Transverse colon (tissue), 3 donors: ENCODE results near the gene MYCBP2.

Experiments
- EP300 ChIP-seq: sonication (generic); formaldehyde crosslinking; IDR thresholded peaks from one replicate; pipeline ENCODE4 v1.6.1; 2017; ENCODE audit warnings: antibody characterized with exemption, low read depth
- POLR2A ChIP-seq: fragments of 450-650 bp; IDR thresholded peaks from one replicate; pipeline ENCODE4 v1.6.1; 2016; ENCODE audit warnings: antibody characterized with exemption, mild to moderate bottlenecking, moderate library complexity
- TF ChIP-seq, protein P1 (sequence below), 5 experiments: fragments of 200-600 bp in 3 of 5; fragments of 450-650 bp in 2 of 5; sonication (generic) in 3 of 5; IDR thresholded peaks; 1 replicate in 2 of 5; 2 replicates in 3 of 5; pipeline ENCODE4 v1.5.1; 2016 to 2017; ENCODE audit warnings: antibody characterized with exemption in 5 of 5, inconsistent platforms in 3 of 5, mild to moderate bottlenecking in 2 of 5, moderate library complexity in 1 of 5

DNA sequence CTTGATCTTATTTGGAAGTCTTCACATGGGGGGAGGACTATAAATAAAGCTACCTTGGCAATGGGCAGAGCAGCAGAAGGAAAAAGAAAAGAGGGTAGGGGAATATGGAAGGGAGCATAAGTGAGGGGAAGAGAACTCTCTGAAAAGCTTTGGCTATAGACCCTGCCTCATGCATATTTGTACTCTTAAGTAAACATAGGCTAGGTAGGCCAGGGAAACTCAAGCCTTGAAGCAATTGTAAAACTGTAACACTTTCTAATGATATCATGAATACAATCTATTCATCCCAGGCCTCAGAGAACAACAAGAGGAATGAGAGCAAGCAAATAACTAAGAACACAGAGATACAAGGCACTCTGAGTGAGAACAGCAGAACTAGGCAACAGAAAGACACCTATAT, 20.4 kb downstream of the MYCBP2 start:
- TF ChIP-seq, protein P1, sequence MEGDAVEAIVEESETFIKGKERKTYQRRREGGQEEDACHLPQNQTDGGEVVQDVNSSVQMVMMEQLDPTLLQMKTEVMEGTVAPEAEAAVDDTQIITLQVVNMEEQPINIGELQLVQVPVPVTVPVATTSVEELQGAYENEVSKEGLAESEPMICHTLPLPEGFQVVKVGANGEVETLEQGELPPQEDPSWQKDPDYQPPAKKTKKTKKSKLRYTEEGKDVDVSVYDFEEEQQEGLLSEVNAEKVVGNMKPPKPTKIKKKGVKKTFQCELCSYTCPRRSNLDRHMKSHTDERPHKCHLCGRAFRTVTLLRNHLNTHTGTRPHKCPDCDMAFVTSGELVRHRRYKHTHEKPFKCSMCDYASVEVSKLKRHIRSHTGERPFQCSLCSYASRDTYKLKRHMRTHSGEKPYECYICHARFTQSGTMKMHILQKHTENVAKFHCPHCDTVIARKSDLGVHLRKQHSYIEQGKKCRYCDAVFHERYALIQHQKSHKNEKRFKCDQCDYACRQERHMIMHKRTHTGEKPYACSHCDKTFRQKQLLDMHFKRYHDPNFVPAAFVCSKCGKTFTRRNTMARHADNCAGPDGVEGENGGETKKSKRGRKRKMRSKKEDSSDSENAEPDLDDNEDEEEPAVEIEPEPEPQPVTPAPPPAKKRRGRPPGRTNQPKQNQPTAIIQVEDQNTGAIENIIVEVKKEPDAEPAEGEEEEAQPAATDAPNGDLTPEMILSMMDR (IDR thresholded peaks at IDR 0.05), result no peak
- no peak for TF ChIP-seq POLR2A
- no peak for TF ChIP-seq EP300
